Activated gamma-delta T cell treated with Interleukin-2 at 50 U/mL for 16 hours (primary cell): Measurements from ENCODE around the gene SERPINA3.
"Not testable (repeated sequence)": the region's sequence is repeated elsewhere in the genome, so short reads cannot be mapped to it uniquely, and the experiment has no call there.

ENCODE experiments used
- DNase-seq: peaks from one replicate; pipeline ENCODE4 v3.0.0-alpha.2; 2020

The SERPINA3 gene

DNA sequence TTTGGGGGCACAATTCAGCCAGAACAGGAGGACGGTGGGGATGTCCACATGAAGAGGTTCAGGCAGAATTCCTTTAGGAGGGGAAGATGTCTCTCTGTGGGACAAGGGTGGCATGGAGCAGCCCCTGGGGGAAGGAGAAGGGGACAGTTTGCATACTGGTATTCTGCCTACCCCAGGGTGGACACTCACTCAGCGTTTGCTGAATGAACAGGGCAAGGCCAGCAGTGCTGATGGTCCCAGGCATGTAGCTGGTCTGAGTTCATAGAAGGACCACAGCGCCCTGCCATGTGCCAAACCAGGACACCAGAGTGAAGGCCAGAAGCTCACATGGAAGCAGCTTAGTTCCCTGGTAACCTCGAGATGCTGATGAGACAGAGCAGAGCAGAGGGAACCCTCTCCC, 25.6 kb upstream of the SERPINA3 start:
- no peak for DNase-seq

DNA sequence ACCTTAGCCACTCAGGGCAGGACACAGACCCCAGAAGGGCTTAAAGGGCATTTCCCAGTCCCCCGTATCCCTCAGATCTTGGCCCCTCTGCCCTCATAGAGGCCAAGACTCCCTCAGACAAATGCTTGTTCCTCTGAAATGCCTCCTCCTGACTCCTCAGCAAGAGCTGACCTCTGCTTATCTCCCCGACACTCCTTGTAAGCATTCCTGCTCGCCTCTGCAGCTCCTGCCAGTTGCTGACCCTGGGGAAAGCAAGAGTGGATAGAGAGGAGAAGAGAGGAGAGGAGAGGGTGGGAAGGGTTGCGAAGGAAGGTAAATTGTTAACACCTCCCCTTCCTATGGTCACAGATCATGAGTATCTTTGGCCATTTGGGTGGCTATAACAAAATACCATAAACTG, 23.9 kb upstream of the SERPINA3 start:
- DNase-seq, result no peak

DNA sequence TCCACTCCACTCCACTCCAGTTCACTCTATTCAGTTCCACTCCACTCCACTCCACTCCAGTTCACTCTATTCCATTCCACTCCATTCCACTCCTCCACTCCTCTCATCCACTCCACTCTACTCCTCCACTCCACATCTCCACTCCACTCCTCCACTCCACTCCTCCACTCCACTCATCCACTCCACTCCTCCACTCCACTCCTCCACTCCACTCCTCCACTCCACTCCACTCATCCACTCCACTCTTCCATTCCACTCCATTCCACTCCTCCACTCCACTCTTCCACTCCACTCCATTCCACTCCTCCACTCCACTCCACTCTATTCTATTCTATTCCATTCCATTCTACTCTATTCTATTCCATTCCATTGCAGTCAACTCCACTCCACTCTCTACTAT, 21.1 kb upstream of the SERPINA3 start:
- DNase-seq, result no peak

- no peak for DNase-seq
These were observed 20.3 kb upstream of the SERPINA3 start for GRCh38 chr14:94591871-94592270.

GRCh38 chr14:94592457-94592856, 19.7 kb upstream of the SERPINA3 start:
- DNase-seq, result no peak

DNA sequence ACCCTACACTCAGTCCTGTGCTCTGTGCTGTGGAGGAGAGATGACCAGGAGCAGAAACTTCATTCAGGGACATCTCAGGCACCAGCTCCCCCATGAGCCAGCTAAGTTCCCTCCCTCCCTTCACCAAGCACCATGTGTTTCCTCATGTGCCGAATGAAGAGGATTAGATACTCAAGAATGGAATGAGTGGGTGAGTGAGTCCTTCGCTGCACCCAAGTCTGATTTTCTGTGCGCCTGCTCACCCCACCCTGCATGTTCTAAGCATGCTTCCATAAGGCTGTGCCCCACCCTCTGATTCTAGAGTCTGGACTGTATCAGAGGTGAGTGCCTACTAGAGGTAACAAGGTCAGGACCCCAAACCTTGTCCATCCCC, 18.8 kb upstream of the SERPINA3 start:
- no peak for DNase-seq

DNA sequence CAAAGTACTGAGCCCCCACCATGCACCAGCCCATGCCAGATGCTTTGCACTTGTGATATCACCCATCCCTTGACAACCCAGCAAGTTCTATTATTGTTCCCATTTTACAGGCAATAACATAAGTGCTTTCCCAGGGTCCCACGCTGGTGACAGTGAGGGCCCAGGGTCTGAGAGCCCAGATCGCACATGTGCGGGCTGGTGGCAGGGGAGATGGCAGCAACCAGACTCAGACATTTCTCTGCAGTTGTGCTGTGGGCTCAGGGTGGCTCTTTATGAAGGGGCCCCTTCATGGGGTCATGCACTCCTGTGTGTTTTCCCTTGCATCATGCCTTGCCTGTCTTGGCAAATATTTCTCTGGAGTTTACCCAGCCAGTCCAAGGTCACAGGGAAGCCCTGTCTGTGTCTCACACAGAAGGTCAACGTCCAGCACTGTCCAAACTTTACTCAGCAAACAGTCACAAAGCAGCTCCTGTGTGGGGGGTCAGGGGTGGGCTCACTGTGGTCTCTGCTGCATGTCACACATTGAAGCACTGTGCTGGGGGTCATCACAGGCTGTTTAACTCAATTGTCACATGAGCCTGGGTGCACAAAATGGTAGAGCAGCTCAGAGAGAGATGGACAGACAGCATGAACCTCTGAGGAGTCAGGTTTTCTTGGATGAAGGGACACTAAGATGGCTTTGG, 18.3 kb upstream of the SERPINA3 start:
- no peak for DNase-seq

DNA sequence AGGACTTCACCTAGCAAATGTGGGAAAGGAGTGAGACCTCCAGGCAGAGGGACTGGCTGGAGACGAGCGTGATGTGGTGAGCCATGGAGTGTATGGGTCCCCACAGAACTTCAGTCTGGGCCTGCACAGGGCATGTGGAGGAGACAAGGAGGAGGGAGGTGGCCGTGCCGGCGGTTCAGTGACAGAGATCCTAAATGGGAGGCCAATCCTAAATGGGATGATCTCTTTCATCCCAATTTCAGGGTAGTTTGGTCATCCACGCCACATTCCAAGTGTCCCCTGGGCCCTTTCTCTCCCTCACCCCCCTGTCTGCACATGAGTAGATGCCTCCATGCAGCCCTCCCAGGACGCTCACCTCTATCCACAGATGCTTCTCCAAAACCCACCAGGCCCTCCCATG, 17.8 kb upstream of the SERPINA3 start:
- no peak for DNase-seq

DNA sequence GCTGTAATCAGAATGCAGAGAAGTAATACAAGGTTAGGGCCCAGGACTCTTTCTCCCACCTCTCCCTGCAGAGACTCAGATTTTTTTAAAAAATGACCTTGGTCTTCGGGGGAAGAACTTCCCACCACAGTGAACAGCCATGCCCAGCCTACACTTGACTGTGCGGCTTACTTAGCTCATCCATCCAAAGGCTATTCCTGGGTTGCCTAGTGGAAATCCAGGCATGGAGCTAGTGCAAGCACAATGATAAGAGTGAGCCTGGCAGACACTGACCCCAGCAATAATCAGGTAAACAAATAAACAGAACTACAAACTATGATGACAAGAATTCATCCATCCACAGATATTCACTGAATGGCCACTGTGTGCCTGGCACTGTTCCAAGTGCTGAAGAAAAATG, 16.3 kb upstream of the SERPINA3 start:
- DNase-seq, result no peak

DNA sequence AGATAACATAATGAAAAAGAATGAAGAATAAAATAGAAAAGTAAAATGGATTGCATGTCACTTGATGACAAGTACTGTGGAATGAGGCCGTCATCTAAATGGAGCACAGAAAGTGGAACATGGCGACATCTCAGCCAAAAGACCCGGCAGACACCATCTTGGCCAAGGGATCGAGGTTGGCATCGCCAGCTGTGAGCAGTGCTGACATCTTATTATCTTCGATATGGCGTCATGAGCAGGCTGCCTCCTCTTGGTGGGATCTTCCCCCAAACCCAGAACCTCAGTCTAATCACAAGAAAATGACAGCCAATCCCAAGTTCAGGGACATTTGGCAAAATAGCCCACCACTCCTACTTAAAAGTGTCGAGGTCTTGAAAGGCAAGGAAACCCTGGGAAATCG, 15.8 kb upstream of the SERPINA3 start:
- DNase-seq, result no peak

DNA sequence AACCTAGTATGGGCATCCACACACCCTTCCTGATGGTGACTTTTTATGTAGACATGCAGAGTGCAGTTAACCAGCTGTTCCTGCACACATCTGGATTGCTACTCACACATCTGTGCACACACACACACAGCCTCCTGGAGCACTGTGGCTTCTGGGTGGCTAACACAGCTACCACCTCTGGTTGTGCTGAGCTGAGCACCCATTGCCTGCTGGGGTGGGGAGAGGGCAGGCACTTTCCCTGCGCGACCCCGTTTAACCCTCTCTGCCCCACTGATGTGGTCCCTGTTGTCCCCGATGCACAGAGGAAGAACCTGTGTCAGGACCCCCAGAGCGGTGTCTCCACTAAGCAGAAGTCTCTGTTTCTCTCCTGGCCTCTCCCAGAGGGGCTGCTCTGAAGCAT, 14.4 kb upstream of the SERPINA3 start:
- DNase-seq, result no peak

DNA sequence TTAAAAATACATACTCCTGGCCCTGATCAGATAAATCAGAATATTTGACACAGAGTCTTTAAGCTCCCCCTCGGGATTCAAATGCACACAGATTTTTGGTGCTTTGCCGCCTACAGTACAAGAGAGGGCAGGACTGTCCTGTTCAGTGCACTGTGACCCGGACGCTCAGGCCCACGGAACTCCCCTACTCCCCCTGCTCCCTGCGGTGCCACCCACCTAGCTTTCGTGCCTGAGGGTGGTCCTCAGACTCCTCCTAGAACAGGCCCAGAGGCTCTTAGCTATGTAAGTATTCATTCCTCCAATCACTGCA, 13.7 kb upstream of the SERPINA3 start:
- no peak for DNase-seq

DNA sequence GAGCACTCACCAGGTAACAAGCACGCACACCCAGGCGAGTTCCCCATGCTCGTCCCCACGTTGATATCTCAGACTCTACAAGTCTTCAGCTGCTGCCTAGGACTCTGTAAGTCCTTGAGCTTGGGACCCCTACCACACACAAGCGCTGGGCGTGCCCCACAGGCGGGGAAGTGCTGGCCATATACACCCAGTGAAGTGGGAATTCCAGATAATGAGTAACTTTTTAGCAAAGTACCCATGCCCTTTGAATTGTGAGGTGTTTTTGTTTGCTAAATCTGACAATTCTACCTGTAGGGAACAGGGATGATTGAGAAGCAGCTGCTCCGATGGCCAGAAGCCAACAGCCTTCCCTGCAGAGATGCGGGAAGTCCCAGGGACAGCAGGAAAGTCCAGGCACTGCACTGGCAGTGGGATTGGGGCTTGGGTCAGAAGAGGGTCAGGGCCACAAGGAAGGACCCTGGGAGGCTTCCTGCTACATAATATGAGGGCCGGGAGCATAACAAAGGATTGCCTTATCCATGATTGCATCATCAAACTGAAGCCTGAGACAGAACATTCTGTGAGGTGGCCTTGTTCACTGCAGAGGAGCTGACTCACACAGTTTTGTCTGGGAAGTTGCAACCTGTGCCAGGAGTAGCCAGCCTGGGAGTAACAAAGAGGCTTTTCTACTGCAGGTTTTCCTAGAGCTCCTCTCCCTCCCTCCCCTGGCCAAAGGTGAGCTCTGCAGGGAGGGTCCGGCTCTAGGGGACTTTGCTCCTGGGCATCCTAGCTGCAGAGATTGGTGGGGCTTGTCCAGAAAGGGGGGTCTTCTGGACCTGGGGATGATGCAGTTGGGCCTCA, 13.2 kb upstream of the SERPINA3 start:
- DNase-seq, result no peak

- DNase-seq, result no peak
These were observed 12.6 kb upstream of the SERPINA3 start for GRCh38 chr14:94599656-94600004.

DNA sequence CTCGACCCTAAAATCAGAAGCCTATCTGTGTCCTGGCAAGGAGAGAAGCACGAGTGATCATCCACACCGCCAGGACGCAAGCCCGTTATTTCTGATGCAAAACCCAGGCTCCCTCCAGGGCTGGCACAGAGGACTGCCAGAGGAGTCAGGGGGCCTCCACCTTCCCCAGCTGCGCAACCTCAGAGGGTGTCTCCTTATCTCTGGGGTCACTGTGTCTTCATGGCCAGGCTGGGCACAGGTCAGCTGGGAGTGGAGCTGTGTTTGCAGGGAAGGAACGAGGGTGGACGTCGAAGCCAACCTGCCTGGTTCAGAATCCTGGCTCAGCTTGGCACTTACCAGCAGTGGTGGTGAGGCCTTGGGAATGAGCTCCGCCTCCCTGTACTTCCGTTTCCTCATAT, 12.0 kb upstream of the SERPINA3 start:
- no peak for DNase-seq

DNA sequence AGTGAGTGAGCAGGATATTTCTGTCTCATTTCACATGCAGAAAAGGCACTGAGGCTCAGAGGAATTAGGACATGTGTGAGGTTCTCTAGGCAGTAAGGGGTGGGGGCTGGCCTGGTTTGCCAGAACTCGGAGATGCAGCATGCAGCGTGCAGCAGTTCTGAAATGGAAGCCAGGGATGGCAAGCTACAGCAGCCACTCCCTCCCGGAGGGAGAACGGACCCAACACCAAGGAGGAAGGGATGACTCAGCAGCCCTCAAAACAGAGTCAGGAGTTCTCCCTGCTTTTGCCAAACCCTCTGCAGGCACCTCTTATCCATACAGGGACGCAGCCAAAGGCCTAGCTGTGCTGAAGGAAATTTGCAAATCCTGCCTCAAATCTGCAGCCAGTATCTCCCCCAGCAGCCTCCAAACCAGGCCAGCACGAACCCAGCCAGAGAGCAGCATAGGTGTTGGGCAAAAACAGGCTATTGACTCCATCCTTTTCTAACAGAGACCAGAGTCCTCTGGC, 10.3 kb upstream of the SERPINA3 start:
- no peak for DNase-seq

DNA sequence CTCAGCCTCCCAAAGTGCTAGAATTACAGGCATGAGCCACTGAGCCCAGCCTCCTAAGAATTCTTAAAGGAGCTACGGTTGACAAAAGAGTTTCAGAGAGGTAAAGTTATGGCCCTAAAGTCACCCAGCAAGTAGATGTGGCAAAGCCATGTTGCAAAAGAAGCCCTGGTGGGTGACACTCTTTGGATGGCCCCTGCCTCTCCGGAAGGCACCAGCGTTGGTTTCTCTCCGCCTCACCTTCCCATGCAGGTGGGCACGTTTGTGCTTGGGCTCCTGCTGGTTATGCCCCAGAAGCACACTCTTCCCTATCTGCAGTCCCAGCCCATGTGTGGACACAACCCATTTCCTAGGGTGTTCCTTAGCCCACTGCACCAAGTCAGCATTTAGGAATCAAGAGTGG, 9.5 kb upstream of the SERPINA3 start:
- no peak for DNase-seq

DNA sequence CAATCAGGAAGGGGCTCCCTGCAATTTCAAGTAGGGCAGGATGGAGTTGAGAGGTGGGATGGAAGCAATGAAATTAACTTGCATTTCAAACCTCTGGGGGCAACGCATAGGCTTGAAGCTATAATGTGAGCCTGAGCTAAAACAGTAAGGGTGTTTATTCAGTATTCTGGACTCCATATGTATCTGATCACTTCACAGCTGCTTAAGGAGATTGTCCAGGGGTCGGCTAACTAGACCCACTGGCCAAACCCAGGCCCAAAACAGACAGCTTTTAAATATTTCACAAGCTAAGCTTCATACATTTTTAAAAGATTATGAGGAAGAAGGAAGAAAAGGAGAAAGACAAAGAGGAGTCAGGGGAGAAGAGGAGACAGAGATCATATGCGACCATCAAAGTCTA, 6.8 kb upstream of the SERPINA3 start:
- DNase-seq, result no peak

- DNase-seq, result not testable (repeated sequence)
These were observed 3.2 kb upstream of the SERPINA3 start for GRCh38 chr14:94608966-94609365.

DNA sequence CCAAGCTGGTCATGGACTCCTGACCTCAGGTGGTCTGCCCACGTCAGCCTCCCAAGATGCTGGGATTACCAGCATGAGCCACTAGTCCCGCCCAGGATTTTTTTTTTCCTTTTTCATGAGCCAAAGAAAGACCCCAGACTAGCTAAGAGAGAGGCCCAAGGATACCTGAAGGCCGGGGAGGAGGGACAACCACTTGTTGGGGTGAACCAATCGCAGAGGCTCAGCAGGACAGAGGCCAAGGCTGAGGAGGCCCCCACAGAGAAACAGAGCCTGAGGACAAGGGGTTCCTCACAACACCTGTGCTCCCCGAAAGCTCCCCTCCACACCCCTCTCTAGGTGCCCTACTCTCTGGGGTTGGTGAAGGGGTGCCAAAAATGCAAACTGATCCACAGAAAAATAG, 1.0 kb upstream of the SERPINA3 start:
- no peak for DNase-seq

DNA sequence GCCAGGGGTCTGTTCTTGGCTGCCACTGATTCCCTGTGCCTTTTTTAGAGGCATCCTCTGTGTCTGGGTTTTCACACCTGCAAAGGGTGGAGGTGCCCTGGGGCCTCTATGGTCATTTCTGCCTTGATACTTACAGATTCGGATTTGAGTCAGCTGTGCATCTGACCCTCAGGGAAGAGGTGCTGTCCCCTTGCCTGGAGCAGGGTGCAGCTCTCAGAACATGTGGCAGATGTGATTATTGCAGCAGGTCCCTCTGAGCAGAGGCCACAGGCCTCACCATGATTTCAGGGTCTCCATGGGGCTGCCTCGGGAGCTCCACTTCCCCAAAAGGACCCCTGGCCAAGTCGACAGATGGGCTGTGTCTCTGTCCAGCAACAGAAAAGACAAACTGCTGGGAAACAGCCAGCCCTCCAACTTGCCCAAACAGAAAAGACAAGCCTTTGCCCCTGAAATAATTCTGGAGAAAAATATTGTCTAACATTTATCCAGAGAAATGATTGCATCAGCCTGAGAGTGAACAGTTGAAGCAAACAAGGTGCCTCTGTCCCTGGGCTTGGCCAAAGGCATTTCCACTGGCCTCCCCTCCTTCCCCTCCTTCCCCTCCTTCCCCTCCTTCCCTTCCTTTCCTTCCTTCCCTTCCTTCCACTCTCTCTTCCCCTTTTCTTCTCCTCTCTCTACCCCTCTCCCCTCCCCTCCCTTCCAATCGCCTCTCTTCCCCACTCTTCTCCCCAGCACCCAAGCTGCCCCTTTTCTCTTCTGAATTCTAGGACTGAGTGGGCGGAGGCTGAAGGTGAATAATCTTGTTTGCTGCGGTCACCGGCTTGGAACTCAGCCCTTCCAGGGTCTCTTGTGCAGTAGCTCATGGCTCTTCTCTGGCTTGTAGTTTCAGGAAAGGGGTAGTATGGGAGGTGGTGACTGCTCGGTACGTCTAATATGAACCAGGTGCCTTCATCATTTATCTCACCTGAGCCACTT, 676 bp downstream of the SERPINA3 start:
- DNase-seq, result no peak

- no peak for DNase-seq
These were observed 1.8 kb downstream of the SERPINA3 start for GRCh38 chr14:94613720-94614644.
